ENCODE measurements around the gene VPS39.

GRCh38 chr15:42136513-42136912 lies 71.6 kb downstream of the VPS39 start:
- TF ChIP-seq SPI1 (IDR thresholded peaks at IDR 0.05; ENCODE audit: low read depth, low read length), result no peak
- TF ChIP-seq POLR2A (IDR thresholded peaks at IDR 0.05; ENCODE audit: low read depth, low read length), result no peak
- TF ChIP-seq POLR2AphosphoS5 (IDR thresholded peaks at IDR 0.05; ENCODE audit: low read depth, low read length), result no peak
- TF ChIP-seq TAF1 (IDR thresholded peaks at IDR 0.05; ENCODE audit: low read depth, low read length), result no peak
- no peak for TF ChIP-seq POU2F2 (IDR thresholded peaks at IDR 0.05; ENCODE audit: low read depth, low read length)

Measured in GM12891 (cell line).